ENCODE results near the gene TOP3A. TPM values are rescaled to one million over a fixed set of nuclear protein-coding genes. Genes with fewer than 3 reads are reported as not detected.

The TOP3A gene
- total and polyA plus RNA-seq, 2 of the 4 experiments (the other 2 are of a cell fraction): 13.4 to 21.3 TPM

- in situ Hi-C loops (cut with MboI; ENCODE audit: low sequenced_read_pairs) (no loop called here), dilution Hi-C loops (cut with HindIII; ENCODE audit: low sequenced_read_pairs, unreplicated experiment) (no loop called here), intact Hi-C loops (cut with micrococcal nuclease) (no loop called here)
- Histone ChIP-seq H3K27ac (ENCODE audit: insufficient read depth, low read length) (no peak overlapping the region), H3K4me3 (ENCODE audit: insufficient read depth, low read depth, low read length) (no peak overlapping the region), H3K4me1 (ENCODE audit: control insufficient read depth, insufficient read depth, low read length) (no peaks in the 10 kb centered on the region), H3K4me2 (ENCODE audit: low read depth, low read length) (no peak overlapping the region), H4K8ac (ENCODE audit: low read depth in 2 of 2, low read length in 2 of 2) (no peak overlapping the region), H2BK20ac (ENCODE audit: low read depth, low read length) (no peak overlapping the region), H3K79me1 (ENCODE audit: low read depth in 1 of 2, low read length in 2 of 2) (peaks cover 3 to 26% of the 10 kb centered on the region in 2 experiments; a peak in 2 of 4 replicates), H3K36me3 (ENCODE audit: control insufficient read depth, insufficient read depth, low read length) (peaks cover 83% of the 10 kb centered on the region), H3K9me1 (ENCODE audit: insufficient read depth, low read length) (peaks cover 3% of the 10 kb centered on the region), H3K4ac (ENCODE audit: low read depth, low read length) (no peak overlapping the region), H4K5ac (ENCODE audit: low read depth, low read length) (no peak overlapping the region), H3K14ac (replicated peaks; ENCODE audit: low read depth, low read length) (no peak overlapping the region), H2BK120ac (ENCODE audit: low read depth, low read length) (no peak overlapping the region), H4K91ac (ENCODE audit: insufficient read depth, low read depth, low read length) (no peak overlapping the region), H2AFZ (replicated peaks; ENCODE audit: low read length, poor library complexity) (peak overlapping the region; percentile 41), H2AK9ac (replicated peaks; ENCODE audit: low read depth, low read length, poor library complexity) (peak overlapping the region; percentile 52), H3K27me3 (ENCODE audit: control insufficient read depth, insufficient read depth, low read length) (no peaks in the 10 kb centered on the region), H3K18ac (ENCODE audit: low read depth, low read length) (no peak overlapping the region), H3K23ac (ENCODE audit: low read depth, low read length) (no peak overlapping the region), H3K9ac (ENCODE audit: low read depth, low read length) (no peak overlapping the region), H2BK15ac (ENCODE audit: low read depth, low read length) (no peak overlapping the region), H4K20me1 (ENCODE audit: insufficient read depth, low read length) (peaks cover 35% of the 10 kb centered on the region), H3K56ac (ENCODE audit: extremely low read depth, insufficient read depth, low read length) (no peak overlapping the region), H3K9me3 (ENCODE audit: control insufficient read depth, insufficient read depth, low read length) (no peaks in the 10 kb centered on the region), H2BK5ac (ENCODE audit: low read depth, low read length, poor library complexity, severe bottlenecking) (no peak overlapping the region), H2AK5ac (ENCODE audit: low read depth, low read length) (0 out of 2 replicates have a peak overlapping the region, but pooled peaks have one; percentile 52)
- DNase-seq: peak; percentile 8
- peak; percentile 36; the same call in 1 of the 2 replicates for ATAC-seq (ENCODE audit: low read depth)
- 56% methylated on average over 7 of the region's 46 CpGs; no CpG with 5 or more reads in 1 of the 2 experiments for WGBS, 2 experiments (ENCODE audit: extremely low coverage in 2 of 2, insufficient read length in 1 of 2)
- BruUV-seq (replicated peaks): no TSS peak
- ChIA-PET POLR2A (ENCODE audit: unreplicated experiment) (no interaction called here), CTCF (no interaction called here)
- TF ChIP-seq MAFK (IDR thresholded peaks at IDR 0.05; ENCODE audit: low read depth, low read length) (no peak), SMC3 (IDR thresholded peaks at IDR 0.05; ENCODE audit: low read depth, low read length) (no peak), ELK1 (IDR thresholded peaks at IDR 0.05; ENCODE audit: borderline replicate concordance, low read depth, low read length) (no peak), MXI1 (IDR thresholded peaks at IDR 0.05; ENCODE audit: borderline replicate concordance, low read depth, low read length) (no peak), FOS (IDR thresholded peaks at IDR 0.05; ENCODE audit: low read depth, low read length) (no peak), CHD1 (IDR thresholded peaks at IDR 0.05; ENCODE audit: low read depth, low read length) (no peak), POLR2A (IDR thresholded peaks at IDR 0.05; ENCODE audit: low read depth, low read length) (no peak), RAD21 (IDR thresholded peaks at IDR 0.05; ENCODE audit: low read length) (no peak), RFX5 (IDR thresholded peaks at IDR 0.05; ENCODE audit: low read depth, low read length) (no peak), CEBPB (IDR thresholded peaks at IDR 0.05; ENCODE audit: low read depth, low read length) (no peak), USF2 (IDR thresholded peaks at IDR 0.05; ENCODE audit: low read depth, low read length) (no peak), RCOR1 (IDR thresholded peaks at IDR 0.05; ENCODE audit: insufficient replicate concordance, low read length) (no peak), NFE2L2 (IDR thresholded peaks at IDR 0.05; ENCODE audit: low read depth, low read length) (no peak), BHLHE40 (IDR thresholded peaks at IDR 0.05; ENCODE audit: low read depth, low read length) (no peak), MAZ (IDR thresholded peaks at IDR 0.05; ENCODE audit: borderline replicate concordance, low read depth, low read length) (no peak), CTCF (conservative IDR thresholded peaks at IDR 0.05; ENCODE audit: low read depth, low read length) (no peak)
Observed at GRCh38 chr17:18246880-18247612, 67.7 kb downstream of the TOP3A start.

Measured in IMR-90 (cell line).